G401.6 (cell line): ENCODE measurements around the gene MORN1.

Experiments
- FAIRE-seq: peaks from 2 replicates; lab custom pipeline; 2012; peaks lifted over from hg19 to GRCh38; lab: Jason Lieb, UNC

Gene MORN1

GRCh38 chr1:2318314-2319278 is 72.8 kb downstream of the MORN1 start:
- FAIRE-seq: no peak

GRCh38 chr1:2317230-2318065 is 73.9 kb downstream of the MORN1 start:
- no peak for FAIRE-seq

- no peak for FAIRE-seq
These were observed 74.8 kb downstream of the MORN1 start for GRCh38 chr1:2316451-2316961.

GRCh38 chr1:2315674-2316450 is 75.5 kb downstream of the MORN1 start:
- FAIRE-seq: no peak

GRCh38 chr1:2314803-2315673 is 76.3 kb downstream of the MORN1 start:
- FAIRE-seq: no peak

GRCh38 chr1:2314273-2314802 is 77.0 kb downstream of the MORN1 start:
- FAIRE-seq: no peak

GRCh38 chr1:2313651-2314261 is 77.6 kb downstream of the MORN1 start:
- FAIRE-seq: no peak

GRCh38 chr1:2312515-2313301 is 78.6 kb downstream of the MORN1 start:
- FAIRE-seq: no peak

GRCh38 chr1:2312160-2312514 is 79.2 kb downstream of the MORN1 start:
- FAIRE-seq: no peak

GRCh38 chr1:2311184-2312032 is 79.9 kb downstream of the MORN1 start:
- peak; percentile 71 for FAIRE-seq

- no peak for FAIRE-seq
These were observed 80.8 kb downstream of the MORN1 start for GRCh38 chr1:2310332-2311183.

GRCh38 chr1:2308844-2309243 is 82.5 kb downstream of the MORN1 start:
- no peak for FAIRE-seq

GRCh38 chr1:2307972-2308371 is 83.4 kb downstream of the MORN1 start:
- no peak for FAIRE-seq

GRCh38 chr1:2307064-2307605 is 84.2 kb downstream of the MORN1 start:
- no peak for FAIRE-seq

- no peak for FAIRE-seq
These were observed 85.0 kb downstream of the MORN1 start for GRCh38 chr1:2306151-2306978.

GRCh38 chr1:2304921-2305681 is 86.3 kb downstream of the MORN1 start:
- FAIRE-seq: no peak
